Aorta (tissue), 5 donors: Measurements from ENCODE around the gene ATP8B1. TPM values are rescaled to one million over a fixed set of nuclear protein-coding genes. Genes with fewer than 3 reads are reported as not detected.
"Not testable (repeated sequence)": the region's sequence is repeated elsewhere in the genome, so short reads cannot be mapped to it uniquely, and the experiment has no call there.

Experiments
- ATAC-seq: fragments of 200-7000 bp; cut with Tn5 transposase; one replicate; pipeline ENCODE4 v1.9.1; 2022; ENCODE audit warnings: moderate library complexity; ENCODE audit not compliant: low FRiP score
- DNase-seq, 2 donors: peaks; one replicate each; pipeline ENCODE4 v3.0.0-alpha.2; 2020
- H3K27ac ChIP-seq, 2 donors: one replicate each; pipeline ENCODE4 v1.5.1; 2013; ENCODE audit warnings: low read length in 2 of 2, mild to moderate bottlenecking in 2 of 2, moderate library complexity in 2 of 2, control low read depth in 1 of 2, inconsistent platforms in 1 of 2, low read depth in 1 of 2
- H3K27me3 ChIP-seq, 2 donors: one replicate each; pipeline ENCODE4 v1.6.1; 2013; ENCODE audit warnings: control low read depth in 1 of 2, low read length in 1 of 2, mild to moderate bottlenecking in 1 of 2, moderate library complexity in 1 of 2; ENCODE audit not compliant: insufficient read depth in 2 of 2, control insufficient read depth in 1 of 2
- H3K36me3 ChIP-seq, 2 donors: one replicate each; pipeline ENCODE4 v1.6.1; 2013; ENCODE audit warnings: control low read depth in 1 of 2, low read length in 1 of 2, mild to moderate bottlenecking in 1 of 2; ENCODE audit not compliant: insufficient read depth in 2 of 2, control insufficient read depth in 1 of 2
- H3K4me1 ChIP-seq, 2 donors: one replicate each; pipeline ENCODE4 v1.6.1; 2013; ENCODE audit warnings: low read length in 2 of 2, control low read depth in 1 of 2, mild to moderate bottlenecking in 1 of 2, moderate library complexity in 1 of 2; ENCODE audit not compliant: insufficient read depth in 2 of 2, control insufficient read depth in 1 of 2
- H3K4me3 ChIP-seq, 2 donors: one replicate each; pipeline ENCODE4 v1.5.1; 2013; ENCODE audit warnings: low read length in 2 of 2, control low read depth in 1 of 2, mild to moderate bottlenecking in 1 of 2
- H3K9me3 ChIP-seq: one replicate; pipeline ENCODE4 v1.6.1; 2013; ENCODE audit warnings: mild to moderate bottlenecking, low read length; ENCODE audit not compliant: control insufficient read depth
- WGBS, 2 donors: extraction: QIAGEN DNeasy Blood & Tissue Kit; methylation state at CpG; one replicate each; pipeline ENCODE4 v1.1.7; 2013; 5-methylcytosine and 5-hydroxymethylcytosine counted together
- intact Hi-C, 2 donors: fragments of 100-400 bp; cut with DNase I; formaldehyde crosslinking; loops; one replicate each; pipeline versions ENCODE4 v1.14.2 to v1.15.0; 2022
- long read RNA-seq, 2 donors: library from polyadenylated mRNA; unstranded; transcript quantifications; one replicate each; pipeline ENCODE4 v2.0.0, GENCODE V29; 2020 to 2021
- polyA plus RNA-seq, 2 donors: library from polyadenylated mRNA; stranded (reverse); fragments of 200-250 nt; gene quantifications; one replicate each; pipeline ENCODE4 v1.2.3, GENCODE V29; 2013
- total RNA-seq, 2 donors: library from RNA; stranded (reverse); fragmentation: NEBNext Ultra II Directional; extraction: Animal tissue kit (Norgen Biotek cat#: 25700); gene quantifications; one replicate each; pipeline ENCODE4 v1.2.1, GENCODE V29; 2021
- donor health status: healthy with polysubstance abuse.
- donor health status: Bipolar disorder and iron deficiency.
- donor health status: DM: no; HTN: no; CAD: no.
- donor health status: DM: no; HTN: no; CAD: no.
- donor health status: DM: yes; HTN: yes; CAD: no.

ATP8B1 gene
- total RNA-seq (100 to 1,000 TPM in 1 of 2 donors, 10 to 100 TPM in 1; 76.5 to 101 TPM), polyA plus RNA-seq (10 to 100 TPM; 11.6 to 33.1 TPM)
- long read RNA-seq, donor 1, partial matches to known transcripts = 14 of 81 reads
- long read RNA-seq, donor 1, other reads (novel, unspliced or antisense) = 67 of 81 reads
- long read RNA-seq, donor 2, full-length matches to known transcripts = 1 of 77 reads
- long read RNA-seq, donor 2, partial matches to known transcripts = 19 of 77 reads
- long read RNA-seq, donor 2, other reads (novel, unspliced or antisense) = 57 of 77 reads

GRCh38 chr18:57803103-57803969, at the start of gene ATP8B1:
ATP8B1 (minus strand) TSS chr18:57803315; CDS start chr18:57731807, 71,508 bp downstream.
- DNase-seq = peak; percentile 90 to 93

GRCh38 chr18:57850063-57850462, 46.9 kb upstream of the ATP8B1 start:
- H3K4me1 ChIP-seq = peaks cover 0 to 3% of the 10 kb centered on the region in 2 donors
- no peaks in the 10 kb centered on the region for H3K9me3 ChIP-seq
- no peak overlapping the region for H3K4me3 ChIP-seq
- no peaks in the 10 kb centered on the region for H3K36me3 ChIP-seq
- no peaks in the 10 kb centered on the region for H3K27me3 ChIP-seq
- DNase-seq = no peak
- ATAC-seq = no peak
- 70 to 75% methylated on average over 3 of the region's 3 CpGs for WGBS, 2 donors
- intact Hi-C loops = no loop called here
- H3K27ac ChIP-seq = no peak overlapping the region

More at GRCh38 chr18:57803103-57803969, at the start of gene ATP8B1:
- no peaks in the 10 kb centered on the region for H3K27me3 ChIP-seq
- H3K9me3 ChIP-seq = no peaks in the 10 kb centered on the region
- no peaks in the 10 kb centered on the region for H3K36me3 ChIP-seq
- intact Hi-C loops = loop anchor here in 1 of 2 donors (5.0 kb wide), 4 partner anchors 36 to 181 kb away; partner anchors contain the start of gene NARS1
- H3K4me3 ChIP-seq = peak within 1 kb of the TSS; percentile 57 to 83
- peak within 1 kb of the TSS; percentile 81 to 85 for H3K27ac ChIP-seq
- ATAC-seq = peak; percentile 91
- no peaks in the 10 kb centered on the region for H3K4me1 ChIP-seq
- WGBS, 2 donors = 0 to 1% methylated on average over 66 to 77 of the region's 77 CpGs

DNA sequence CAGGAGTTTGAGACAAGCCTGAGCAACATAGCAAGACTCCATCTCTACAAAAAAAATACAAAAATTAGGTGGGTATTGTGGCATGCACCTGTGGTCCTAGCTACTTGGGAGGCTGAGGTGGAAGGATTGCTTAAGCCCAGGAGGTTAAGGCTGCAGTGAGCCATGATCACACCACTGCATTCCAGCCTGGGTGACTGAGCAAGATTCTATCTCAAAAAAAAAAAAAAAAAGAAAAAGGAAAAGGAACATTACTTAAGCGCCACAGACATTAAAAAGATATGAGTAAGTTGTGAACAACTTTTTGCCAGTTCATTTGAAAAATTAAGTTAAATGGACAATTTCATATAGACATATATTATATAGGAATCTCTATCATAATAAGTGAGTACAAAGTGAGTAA, 45.3 kb upstream of the ATP8B1 start:
- H3K4me3 ChIP-seq, H3K27ac ChIP-seq, H3K9me3 ChIP-seq, H3K27me3 ChIP-seq, ATAC-seq, H3K36me3 ChIP-seq, DNase-seq, intact Hi-C loops, H3K4me1 ChIP-seq: not testable (repeated sequence)
- 92 to 93% methylated on average over 1 of the region's 1 CpG for WGBS, 2 donors

GRCh38 chr18:57847431-57847830, 44.3 kb upstream of the ATP8B1 start:
- H3K36me3 ChIP-seq, H3K4me3 ChIP-seq, H3K27ac ChIP-seq, H3K9me3 ChIP-seq, DNase-seq, intact Hi-C loops, H3K27me3 ChIP-seq, H3K4me1 ChIP-seq, ATAC-seq: not testable (repeated sequence)
- WGBS, 2 donors = 88 to 93% methylated on average over 2 of the region's 2 CpGs

- Histone ChIP-seq H3K27ac (no peak overlapping the region), H3K27me3 (no peaks in the 10 kb centered on the region), H3K4me1 (peaks cover 0 to 3% of the 10 kb centered on the region in 2 donors), H3K4me3 (no peak overlapping the region), H3K9me3 (no peaks in the 10 kb centered on the region), H3K36me3 (no peaks in the 10 kb centered on the region)
- intact Hi-C loops = no loop called here
- 3 to 7% methylated on average over 1 of the region's 1 CpG for WGBS, 2 donors
- ATAC-seq (no peak), DNase-seq (no peak)
Measured at GRCh38 chr18:57846258-57846657, 43.1 kb upstream of the ATP8B1 start.

GRCh38 chr18:57845605-57846074, 42.5 kb upstream of the ATP8B1 start:
- Histone ChIP-seq H3K36me3 (no peaks in the 10 kb centered on the region), H3K4me3 (no peak overlapping the region), H3K27me3 (no peaks in the 10 kb centered on the region), H3K9me3 (no peaks in the 10 kb centered on the region), H3K27ac (no peak overlapping the region), H3K4me1 (peaks cover 0 to 3% of the 10 kb centered on the region in 2 donors)
- no peak for DNase-seq
- ATAC-seq = no peak
- 21 to 35% methylated on average over 3 of the region's 3 CpGs for WGBS, 2 donors
- intact Hi-C loops = no loop called here

- intact Hi-C loops = no loop called here
- Histone ChIP-seq H3K4me3 (no peak overlapping the region), H3K9me3 (no peaks in the 10 kb centered on the region), H3K27ac (no peak overlapping the region), H3K36me3 (no peaks in the 10 kb centered on the region), H3K4me1 (peaks cover 0 to 3% of the 10 kb centered on the region in 2 donors), H3K27me3 (no peaks in the 10 kb centered on the region)
- ATAC-seq (no peak), DNase-seq (no peak)
- WGBS, 2 donors = 94 to 95% methylated on average over 7 of the region's 7 CpGs
Measured at GRCh38 chr18:57844319-57844718, 41.2 kb upstream of the ATP8B1 start.

DNA sequence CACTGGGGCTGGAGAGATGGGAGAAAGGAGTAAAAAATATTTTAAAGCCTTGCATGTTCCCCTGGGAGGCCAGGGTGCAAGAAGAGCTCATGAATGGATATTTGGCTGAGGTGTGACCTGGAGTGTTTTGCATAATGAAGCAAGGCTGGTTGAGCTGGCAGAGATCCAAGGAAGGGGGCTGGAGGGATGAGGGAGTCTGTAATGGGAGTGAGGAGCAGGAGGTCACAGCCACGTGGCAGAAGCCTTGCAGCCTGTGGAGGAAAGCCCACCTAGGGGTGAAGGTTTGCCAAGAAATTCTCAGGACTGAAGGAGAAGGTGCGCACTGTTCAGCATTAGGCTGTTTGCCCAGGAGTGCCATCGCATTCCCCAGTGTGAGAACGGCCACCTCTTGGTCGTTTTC, 40.3 kb upstream of the ATP8B1 start:
- Histone ChIP-seq H3K4me3 (no peak overlapping the region), H3K9me3 (no peaks in the 10 kb centered on the region), H3K27me3 (no peaks in the 10 kb centered on the region), H3K27ac (no peak overlapping the region), H3K4me1 (peaks cover 0 to 3% of the 10 kb centered on the region in 2 donors), H3K36me3 (no peaks in the 10 kb centered on the region)
- DNase-seq (no peak), ATAC-seq (no peak)
- 89 to 94% methylated on average over 5 of the region's 5 CpGs for WGBS, 2 donors
- intact Hi-C loops = no loop called here
